BE2C (cell line): ENCODE results near the gene KRT1.

ENCODE experiments used
- DNase-seq: peaks from one replicate; pipeline ENCODE4 v3.0.0-alpha.2; 2020
- H3K27me3 ChIP-seq: fragments of 250-450 bp; sonication (Bioruptor Pico); 2 replicates; pipeline ENCODE4 v1.5.1; 2020; ENCODE audit warnings: mild to moderate bottlenecking
- H3K36me3 ChIP-seq: fragments of 250-450 bp; sonication (Bioruptor Pico); 2 replicates; pipeline ENCODE4 v1.5.1; 2020; ENCODE audit warnings: mild to moderate bottlenecking
- H3K4me1 ChIP-seq: fragments of 250-450 bp; sonication (Bioruptor Pico); 2 replicates; pipeline ENCODE4 v1.5.1; 2020
- H3K4me3 ChIP-seq: 2 replicates; pipeline ENCODE4 v1.5.1; 2011; ENCODE audit warnings: low read depth, low read length
- H3K9me3 ChIP-seq: fragments of 250-450 bp; sonication (Bioruptor Pico); 2 replicates; pipeline ENCODE4 v1.5.1; 2020
- CTCF ChIP-seq: IDR thresholded peaks from 2 replicates; pipeline ENCODE4 v1.5.1; 2012; ENCODE audit warnings: mild to moderate bottlenecking, low read depth, low read length

The KRT1 gene

GRCh38 chr12:52629281-52630007 lies 50.8 kb downstream of the KRT1 start:
- Histone ChIP-seq H3K27me3 (peaks cover 16% of the 10 kb centered on the region), H3K4me3 (no peak overlapping the region), H3K9me3 (no peaks in the 10 kb centered on the region), H3K36me3 (no peaks in the 10 kb centered on the region), H3K4me1 (no peaks in the 10 kb centered on the region)
- no peak for DNase-seq
- no peak for TF ChIP-seq CTCF

GRCh38 chr12:52628841-52629240 lies 51.4 kb downstream of the KRT1 start:
- Histone ChIP-seq H3K36me3 (no peaks in the 10 kb centered on the region), H3K27me3 (peaks cover 12% of the 10 kb centered on the region), H3K4me3 (no peak overlapping the region), H3K4me1 (no peaks in the 10 kb centered on the region), H3K9me3 (no peaks in the 10 kb centered on the region)
- no peak for DNase-seq
- no peak for TF ChIP-seq CTCF

GRCh38 chr12:52628111-52628507 lies 52.1 kb downstream of the KRT1 start:
- no peak for DNase-seq
- no peaks in the 10 kb centered on the region for H3K36me3 ChIP-seq
- peaks cover 6% of the 10 kb centered on the region for H3K27me3 ChIP-seq
- no peak for TF ChIP-seq CTCF
- H3K9me3 ChIP-seq = no peaks in the 10 kb centered on the region
- H3K4me3 ChIP-seq = no peak overlapping the region
- no peaks in the 10 kb centered on the region for H3K4me1 ChIP-seq

GRCh38 chr12:52627395-52628110 lies 52.7 kb downstream of the KRT1 start:
- H3K4me1 ChIP-seq = no peaks in the 10 kb centered on the region
- H3K4me3 ChIP-seq = no peak overlapping the region
- peaks cover 6% of the 10 kb centered on the region for H3K27me3 ChIP-seq
- no peaks in the 10 kb centered on the region for H3K9me3 ChIP-seq
- no peak for DNase-seq
- H3K36me3 ChIP-seq = no peaks in the 10 kb centered on the region
- no peak for TF ChIP-seq CTCF
